ENCODE measurements around the gene OR52M1.

Gene OR52M1

DNA sequence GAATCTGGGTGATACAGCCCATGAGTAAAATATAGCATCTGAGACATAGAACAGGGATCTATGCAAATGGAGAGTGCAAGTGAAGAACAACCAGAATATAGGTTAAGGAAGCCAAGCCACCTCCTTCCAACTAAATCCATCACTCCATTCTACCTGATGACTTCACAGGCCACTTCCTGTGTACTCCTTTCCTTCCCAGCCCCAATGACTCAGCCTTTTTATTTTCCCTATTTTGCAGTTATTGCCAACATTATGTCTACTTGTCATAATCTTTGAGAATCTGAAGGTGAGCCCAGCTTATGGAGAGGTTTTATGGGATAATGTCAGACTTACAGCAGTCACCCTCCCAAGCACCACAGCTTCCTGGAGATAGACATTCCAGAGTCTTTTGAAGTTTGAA, 1.4 kb upstream of the OR52M1 start:
- DNase-seq (no peak), ATAC-seq (no peak)
- Mint-ChIP-seq H3K27me3 (peaks cover 2% of the 10 kb centered on the region), H3K4me1 (no peaks in the 10 kb centered on the region), H3K36me3 (ENCODE audit: low read depth) (no peaks in the 10 kb centered on the region), H3K27ac (no peak overlapping the region), H3K4me3 (no peak overlapping the region), H3K9me3 (no peaks in the 10 kb centered on the region)

DNA sequence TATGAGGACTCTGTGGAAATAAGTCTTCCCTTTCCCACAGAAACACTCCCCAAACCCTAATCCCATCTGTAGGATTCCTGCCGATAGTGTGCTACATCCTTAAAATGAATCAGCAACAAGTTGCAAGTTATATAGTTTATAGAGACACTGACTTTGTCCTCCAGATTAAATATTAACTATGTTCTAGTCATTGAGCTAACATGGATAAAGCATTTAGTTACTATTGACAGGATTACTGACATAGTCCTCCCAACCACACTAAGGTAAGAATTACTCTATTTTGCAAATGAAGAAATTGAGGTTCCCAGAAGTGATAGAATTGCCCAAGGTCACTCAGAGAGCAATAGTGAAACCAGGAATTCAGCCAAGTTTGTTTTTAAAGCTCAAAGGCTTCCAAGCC, 1.9 kb downstream of the OR52M1 start:
- Mint-ChIP-seq H3K9me3 (no peaks in the 10 kb centered on the region), H3K4me1 (no peaks in the 10 kb centered on the region), H3K27ac (no peak overlapping the region), H3K27me3 (peaks cover 4% of the 10 kb centered on the region), H3K4me3 (no peak overlapping the region), H3K36me3 (ENCODE audit: low read depth) (no peaks in the 10 kb centered on the region)
- DNase-seq: no peak
- ATAC-seq: no peak

DNA sequence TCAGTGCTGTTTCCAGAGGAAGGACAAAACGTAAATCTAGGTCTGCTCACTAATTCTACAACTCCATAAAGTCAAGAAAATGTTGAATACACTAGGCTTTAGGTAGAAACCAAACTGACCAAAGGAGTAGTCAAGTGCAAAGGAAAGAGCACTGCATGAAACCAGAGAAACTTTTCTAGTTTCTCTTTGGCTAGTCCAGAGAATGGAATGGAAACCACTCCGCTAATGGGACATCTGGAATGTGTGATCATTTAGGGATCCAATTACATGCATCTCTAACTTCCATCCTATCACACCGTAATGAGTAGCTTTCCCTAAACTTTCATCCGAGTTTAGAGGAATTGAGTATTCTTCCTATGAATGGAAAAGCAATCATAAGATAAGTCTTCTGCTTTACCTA, 2.4 kb downstream of the OR52M1 start:
- ATAC-seq: no peak
- peaks cover 4% of the 10 kb centered on the region for H3K27me3 Mint-ChIP-seq
- no peaks in the 10 kb centered on the region for H3K4me1 Mint-ChIP-seq
- no peaks in the 10 kb centered on the region for H3K36me3 Mint-ChIP-seq (ENCODE audit: low read depth)
- H3K27ac Mint-ChIP-seq: no peak overlapping the region
- no peaks in the 10 kb centered on the region for H3K9me3 Mint-ChIP-seq
- no peak overlapping the region for H3K4me3 Mint-ChIP-seq
- DNase-seq: no peak

DNA sequence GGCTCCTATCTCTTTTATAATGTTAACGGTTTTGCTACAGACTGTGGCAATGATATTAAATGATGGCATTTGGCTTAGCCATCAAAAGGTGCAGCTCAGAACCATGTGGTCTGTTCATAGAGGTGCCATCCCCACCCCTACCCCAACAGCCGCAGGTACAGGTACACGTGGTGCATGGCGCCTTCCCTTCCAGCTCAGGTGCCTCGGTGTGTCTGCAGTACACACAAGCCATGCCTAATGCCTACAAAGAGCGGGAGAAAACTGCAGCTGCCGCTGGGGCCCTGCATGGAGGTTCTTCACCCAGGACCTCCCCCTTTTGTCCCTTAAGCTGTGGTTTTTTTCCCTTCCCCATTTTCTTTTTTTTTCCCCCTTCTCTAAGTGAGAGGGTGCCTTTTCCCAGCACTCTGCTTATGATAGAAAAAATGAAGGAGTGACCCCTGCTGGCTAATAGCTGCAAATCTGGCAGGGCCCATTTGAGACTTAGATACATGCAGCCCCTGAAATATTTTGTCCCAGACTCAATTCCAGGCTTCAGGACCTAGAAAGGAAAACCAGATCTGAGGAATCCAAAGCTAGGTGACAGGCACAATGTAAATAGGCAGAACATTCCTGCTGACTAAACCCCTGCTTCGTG, 6.5 kb downstream of the OR52M1 start:
- H3K27me3 Mint-ChIP-seq: peaks cover 6% of the 10 kb centered on the region
- no peak overlapping the region for H3K27ac Mint-ChIP-seq
- H3K9me3 Mint-ChIP-seq: no peaks in the 10 kb centered on the region
- no peaks in the 10 kb centered on the region for H3K36me3 Mint-ChIP-seq (ENCODE audit: low read depth)
- ATAC-seq (no peak), DNase-seq (no peak)
- no peak overlapping the region for H3K4me3 Mint-ChIP-seq
- H3K4me1 Mint-ChIP-seq: no peaks in the 10 kb centered on the region

DNA sequence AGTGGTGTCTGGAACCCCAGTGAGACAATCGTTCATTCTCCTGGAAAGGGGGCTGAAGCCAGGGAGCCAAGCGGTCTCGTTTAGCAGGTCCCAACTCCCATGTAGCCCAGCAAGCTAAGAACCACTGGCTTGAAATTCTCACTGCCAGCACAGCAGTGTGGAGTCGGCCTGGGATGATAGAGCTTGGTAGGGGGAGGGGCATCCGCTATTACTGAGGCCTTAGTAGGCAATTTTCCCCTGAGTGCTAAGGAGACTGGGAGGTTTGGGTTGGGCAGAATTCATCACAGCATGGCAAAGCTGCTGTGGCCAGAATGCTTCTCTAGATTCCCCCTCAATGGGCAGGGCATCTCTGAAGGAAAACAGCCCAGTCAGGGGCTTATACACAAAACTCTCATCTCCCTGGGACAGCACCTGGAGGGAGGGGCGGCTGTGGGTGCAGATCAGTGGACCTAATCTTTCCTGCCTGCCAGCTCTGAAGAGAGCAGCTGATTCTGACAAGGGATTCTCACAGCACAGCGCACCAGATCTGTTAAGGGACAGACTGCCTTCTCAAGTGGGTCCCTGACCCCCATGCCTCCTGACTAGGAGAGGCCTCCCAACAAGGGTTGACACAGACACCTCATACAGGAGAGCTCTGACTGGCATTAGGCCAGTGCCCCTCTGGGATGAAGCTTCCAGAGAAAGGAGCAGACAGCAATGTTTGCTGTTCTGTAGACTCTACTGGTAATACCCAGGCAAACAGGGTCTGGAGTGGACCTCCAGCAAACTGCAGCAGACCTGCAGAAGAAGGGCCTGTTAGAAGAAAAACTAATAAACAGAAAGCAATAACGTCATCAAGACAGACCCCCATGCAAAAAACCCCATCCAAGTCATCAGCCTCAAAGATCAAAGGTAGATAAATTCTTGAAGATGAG, 14.8 kb downstream of the OR52M1 start:
- DNase-seq (no peak), ATAC-seq (no peak)
- H3K9me3 Mint-ChIP-seq: peaks cover 9% of the 10 kb centered on the region
- H3K27me3 Mint-ChIP-seq: peaks cover 12% of the 10 kb centered on the region
- no peak overlapping the region for H3K4me3 Mint-ChIP-seq
- no peak overlapping the region for H3K27ac Mint-ChIP-seq
- H3K4me1 Mint-ChIP-seq: no peaks in the 10 kb centered on the region
- no peaks in the 10 kb centered on the region for H3K36me3 Mint-ChIP-seq (ENCODE audit: low read depth)

DNA sequence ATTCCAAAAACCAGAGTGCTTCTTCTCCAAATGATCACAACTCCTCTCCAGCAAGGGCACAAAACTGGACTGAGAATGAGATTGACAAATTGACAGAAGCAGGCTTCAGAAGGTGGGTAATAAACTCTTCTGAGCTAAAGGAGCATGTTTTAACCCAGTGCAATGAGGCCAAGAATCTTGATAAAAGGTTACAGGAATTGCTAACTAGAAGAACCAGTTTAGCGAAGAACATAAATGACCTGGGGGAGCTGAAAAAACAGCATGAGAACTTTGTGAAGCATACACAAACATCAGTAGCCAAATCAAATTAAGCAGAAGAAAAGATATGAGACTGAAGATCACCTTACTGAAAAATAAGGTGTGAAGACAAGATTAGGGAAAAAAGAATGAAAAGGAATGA, 15.5 kb downstream of the OR52M1 start:
- Mint-ChIP-seq H3K27ac (no peak overlapping the region), H3K4me3 (no peak overlapping the region), H3K9me3 (peaks cover 9% of the 10 kb centered on the region), H3K4me1 (no peaks in the 10 kb centered on the region), H3K27me3 (peaks cover 12% of the 10 kb centered on the region), H3K36me3 (ENCODE audit: low read depth) (no peaks in the 10 kb centered on the region)
- ATAC-seq (no peak), DNase-seq (no peak)

DNA sequence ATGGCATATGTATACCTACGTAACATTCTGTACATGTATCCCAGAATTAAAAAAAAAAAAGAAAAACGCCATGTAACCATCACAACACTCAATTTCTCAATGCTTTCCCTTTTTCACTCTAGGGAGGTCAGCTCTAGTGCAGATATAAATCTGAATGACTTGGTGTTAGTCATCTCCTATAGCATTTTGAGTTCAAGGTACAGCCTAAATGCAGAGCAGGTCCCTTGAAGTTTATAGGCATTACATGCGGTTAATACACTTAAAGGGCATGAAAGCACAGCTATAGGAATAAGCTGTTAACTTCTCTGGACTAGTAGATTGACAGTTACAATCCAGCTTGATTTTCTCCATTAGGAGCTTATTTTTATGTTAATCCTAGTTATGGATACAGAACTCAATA, 20.4 kb downstream of the OR52M1 start:
- no peak for ATAC-seq
- Mint-ChIP-seq H3K27ac (no peak overlapping the region), H3K4me1 (no peaks in the 10 kb centered on the region), H3K9me3 (peaks cover 9% of the 10 kb centered on the region), H3K4me3 (no peak overlapping the region), H3K27me3 (peaks cover 9% of the 10 kb centered on the region), H3K36me3 (ENCODE audit: low read depth) (no peaks in the 10 kb centered on the region)
- DNase-seq: no peak

DNA sequence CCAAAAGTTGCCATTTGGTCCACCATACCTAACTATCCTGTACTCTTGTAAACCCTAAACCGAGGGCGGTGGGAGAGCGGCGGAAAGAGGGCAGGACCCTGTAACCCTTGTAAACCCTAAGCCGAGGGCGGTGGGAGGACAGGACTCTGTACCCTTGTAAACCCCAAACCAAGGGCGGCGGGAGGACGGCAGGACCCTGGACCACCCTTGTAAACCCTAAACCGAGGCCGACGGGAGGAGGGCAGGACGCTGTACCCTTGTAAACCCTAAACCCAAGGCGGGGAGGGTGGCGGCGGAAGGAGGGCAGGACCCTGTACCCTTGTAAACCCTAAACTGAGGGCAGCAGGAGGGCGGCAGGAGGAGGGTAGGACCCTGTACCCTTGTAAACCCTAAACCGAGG, 24.1 kb downstream of the OR52M1 start:
- Mint-ChIP-seq H3K9me3 (peaks cover 5% of the 10 kb centered on the region), H3K27me3 (peaks cover 2% of the 10 kb centered on the region), H3K4me1 (no peaks in the 10 kb centered on the region), H3K4me3 (no peak overlapping the region), H3K27ac (no peak overlapping the region), H3K36me3 (ENCODE audit: low read depth) (no peaks in the 10 kb centered on the region)
- DNase-seq (no peak), ATAC-seq (no peak)

DNA sequence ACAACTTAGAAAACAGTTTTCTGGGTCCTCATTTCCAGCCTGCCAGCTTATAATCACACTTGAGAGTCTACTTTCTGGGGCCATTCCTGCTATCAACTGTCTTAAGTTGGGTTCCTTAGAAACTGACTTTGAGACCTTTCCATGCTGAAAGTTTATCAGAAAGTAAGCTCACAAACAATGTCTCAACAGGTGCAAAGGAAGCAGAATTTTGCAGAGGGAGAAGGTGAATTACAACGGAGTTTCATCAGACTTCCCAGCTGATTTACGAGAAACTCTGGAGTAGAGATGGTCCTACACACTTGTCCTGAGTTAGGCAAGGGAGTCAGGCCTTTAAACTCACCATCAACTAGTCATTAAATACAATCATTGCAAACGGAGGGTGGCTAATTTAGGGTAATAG, 31.9 kb downstream of the OR52M1 start:
- H3K9me3 Mint-ChIP-seq: no peaks in the 10 kb centered on the region
- H3K4me3 Mint-ChIP-seq: no peak overlapping the region
- no peaks in the 10 kb centered on the region for H3K36me3 Mint-ChIP-seq (ENCODE audit: low read depth)
- no peak for ATAC-seq
- DNase-seq: no peak
- peaks cover 19% of the 10 kb centered on the region for H3K27me3 Mint-ChIP-seq
- no peak overlapping the region for H3K27ac Mint-ChIP-seq
- peaks cover 4% of the 10 kb centered on the region for H3K4me1 Mint-ChIP-seq

DNA sequence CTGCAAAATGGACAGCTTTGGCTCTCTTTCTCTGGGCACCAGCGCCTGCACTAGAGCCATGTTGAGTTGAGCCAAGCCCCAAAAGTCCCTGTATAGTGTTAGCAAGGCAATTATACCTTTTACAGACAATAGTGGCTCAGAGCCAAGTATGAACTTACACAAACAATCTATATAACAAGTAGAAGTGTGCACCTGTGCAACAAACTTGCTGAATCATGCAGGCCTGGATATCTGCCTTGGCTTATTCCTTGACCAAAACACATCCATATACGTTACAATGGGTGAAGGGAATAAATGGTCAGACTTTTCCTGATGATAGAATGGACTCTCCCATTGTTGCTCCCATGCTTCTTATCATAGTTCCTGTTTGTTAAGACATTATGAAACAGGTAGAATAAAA, 32.8 kb downstream of the OR52M1 start:
- Mint-ChIP-seq H3K9me3 (no peaks in the 10 kb centered on the region), H3K27ac (no peak overlapping the region), H3K27me3 (peaks cover 22% of the 10 kb centered on the region), H3K36me3 (ENCODE audit: low read depth) (no peaks in the 10 kb centered on the region), H3K4me1 (peaks cover 4% of the 10 kb centered on the region), H3K4me3 (no peak overlapping the region)
- ATAC-seq (no peak), DNase-seq (no peak)

DNA sequence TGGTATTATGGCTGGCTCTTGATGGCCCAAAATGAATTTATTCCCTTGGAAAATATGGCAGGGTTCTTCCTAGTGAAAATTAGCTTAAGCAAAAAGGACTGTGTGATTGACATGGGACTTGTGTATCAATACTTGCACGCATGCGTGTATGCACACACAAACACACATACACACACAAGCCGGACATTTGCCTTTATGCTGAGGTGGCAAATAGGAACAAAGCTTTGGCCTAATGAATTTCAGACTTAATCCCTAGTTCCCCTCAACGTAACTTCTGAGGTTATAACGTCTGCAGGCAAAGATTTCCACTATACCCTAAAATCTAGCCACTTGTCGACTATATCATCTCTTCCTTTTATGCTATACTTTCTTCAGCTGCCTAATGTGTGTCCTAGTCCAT, 33.6 kb downstream of the OR52M1 start:
- ATAC-seq (no peak), DNase-seq (no peak)
- H3K9me3 Mint-ChIP-seq: no peaks in the 10 kb centered on the region
- no peaks in the 10 kb centered on the region for H3K36me3 Mint-ChIP-seq (ENCODE audit: low read depth)
- H3K4me1 Mint-ChIP-seq: peaks cover 4% of the 10 kb centered on the region
- no peak overlapping the region for H3K4me3 Mint-ChIP-seq
- peaks cover 23% of the 10 kb centered on the region for H3K27me3 Mint-ChIP-seq
- no peak overlapping the region for H3K27ac Mint-ChIP-seq

DNA sequence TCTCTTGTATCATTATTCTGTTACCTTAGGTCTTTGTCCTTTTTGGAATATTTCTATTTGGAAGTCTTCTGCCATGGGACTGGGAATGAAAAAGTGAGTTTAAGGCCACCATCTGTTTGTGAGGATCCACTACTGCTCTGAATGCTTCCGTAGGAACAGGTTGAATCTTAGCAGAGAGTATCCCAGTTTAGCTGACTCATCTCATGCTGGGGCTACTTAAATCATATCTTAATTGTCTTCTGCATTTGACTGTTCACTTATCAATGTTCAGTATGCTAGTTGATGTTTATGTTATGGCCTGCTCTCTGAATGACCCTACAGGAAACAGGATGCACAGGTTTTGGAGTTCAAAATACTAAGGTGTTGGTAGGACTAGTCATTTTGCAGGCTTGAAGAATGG, 35.1 kb downstream of the OR52M1 start:
- Mint-ChIP-seq H3K27me3 (peaks cover 20% of the 10 kb centered on the region), H3K9me3 (no peaks in the 10 kb centered on the region), H3K27ac (no peak overlapping the region), H3K36me3 (ENCODE audit: low read depth) (no peaks in the 10 kb centered on the region), H3K4me1 (peaks cover 4% of the 10 kb centered on the region), H3K4me3 (no peak overlapping the region)
- no peak for DNase-seq
- ATAC-seq: no peak

DNA sequence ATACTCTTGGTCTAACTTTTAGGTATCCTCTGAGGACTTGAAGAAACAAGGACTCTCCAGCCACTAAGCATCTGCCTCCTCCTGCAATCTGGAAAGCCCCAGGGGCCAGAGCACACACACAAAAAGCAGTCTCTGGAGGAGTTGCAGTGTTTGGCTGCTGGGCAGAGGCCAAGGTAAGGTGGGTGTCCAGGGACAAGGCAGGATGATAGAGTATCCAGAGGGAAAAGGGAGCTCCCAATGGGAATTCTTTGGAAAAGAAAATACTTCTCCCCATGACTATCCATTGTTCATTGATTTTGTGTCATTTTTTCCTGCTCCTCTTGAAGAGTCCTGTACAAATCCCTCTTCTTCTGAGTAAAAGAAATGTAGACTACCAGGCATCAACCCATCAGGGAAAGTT, 36.5 kb downstream of the OR52M1 start, which contains the start of gene OR52I2:
TSS of gene OR52I2 (plus strand) at position 301 of the 400 bp plus-strand sequence.
- DNase-seq (no peak), ATAC-seq (no peak)
- H3K27ac Mint-ChIP-seq: no peak within 1 kb of the TSS
- peaks cover 13% of the 10 kb centered on the region for H3K27me3 Mint-ChIP-seq
- no peaks in the 10 kb centered on the region for H3K4me1 Mint-ChIP-seq
- no peak within 1 kb of the TSS for H3K4me3 Mint-ChIP-seq
- no peaks in the 10 kb centered on the region for H3K9me3 Mint-ChIP-seq
- no peaks in the 10 kb centered on the region for H3K36me3 Mint-ChIP-seq (ENCODE audit: low read depth)

DNA sequence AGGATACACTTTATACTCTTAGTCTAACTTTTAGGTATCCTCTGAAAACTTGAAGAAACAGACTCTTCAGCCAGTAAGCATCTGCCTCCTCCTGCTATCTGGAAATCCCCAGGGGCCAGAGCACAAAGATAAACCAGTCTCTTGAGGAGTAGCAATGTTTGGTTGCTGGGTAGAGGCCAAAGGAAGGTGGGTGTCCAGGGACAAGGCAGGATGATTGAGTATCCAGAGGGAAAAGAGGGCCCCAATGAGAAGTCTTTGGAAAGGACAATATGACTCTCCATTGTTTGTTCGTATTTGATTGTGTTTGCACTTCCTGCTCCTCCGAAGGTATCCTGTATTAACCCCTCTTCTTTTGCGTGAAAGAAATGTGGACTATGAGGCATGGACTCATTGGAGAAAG, 44.0 kb downstream of the OR52M1 start:
- DNase-seq (no peak), ATAC-seq (no peak)
- no peak overlapping the region for H3K27ac Mint-ChIP-seq
- H3K27me3 Mint-ChIP-seq: peaks cover 4% of the 10 kb centered on the region
- H3K4me3 Mint-ChIP-seq: no peak overlapping the region
- no peaks in the 10 kb centered on the region for H3K36me3 Mint-ChIP-seq (ENCODE audit: low read depth)
- peaks cover 2% of the 10 kb centered on the region for H3K4me1 Mint-ChIP-seq
- H3K9me3 Mint-ChIP-seq: no peaks in the 10 kb centered on the region

DNA sequence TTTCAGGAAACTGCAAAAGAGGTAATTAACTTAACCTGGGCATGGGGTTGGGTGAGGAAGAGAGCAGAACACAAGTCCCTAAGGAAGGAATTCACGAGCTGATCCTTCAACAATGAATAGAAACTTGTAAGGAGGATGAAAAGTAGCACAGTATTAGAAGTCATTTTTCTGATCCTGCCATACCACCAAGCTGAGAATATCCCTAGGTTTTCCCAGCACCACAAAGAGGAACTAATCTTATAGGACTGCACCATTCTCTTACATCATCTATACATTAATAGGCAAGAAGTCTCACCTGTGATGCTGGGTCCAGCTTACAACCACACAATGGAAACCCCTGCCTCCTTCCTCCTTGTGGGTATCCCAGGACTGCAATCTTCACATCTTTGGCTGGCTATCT, 48.7 kb downstream of the OR52M1 start, which contains the start of gene OR52I1:
TSS of gene OR52I1 (plus strand) at position 301 of the 400 bp plus-strand sequence. CDS start at position 301, 0 bp downstream.
- ATAC-seq (no peak), DNase-seq (no peak)
- H3K4me3 Mint-ChIP-seq: no peak within 1 kb of the TSS
- peaks cover 8% of the 10 kb centered on the region for H3K36me3 Mint-ChIP-seq (ENCODE audit: low read depth)
- no peaks in the 10 kb centered on the region for H3K27me3 Mint-ChIP-seq
- H3K4me1 Mint-ChIP-seq: no peaks in the 10 kb centered on the region
- no peaks in the 10 kb centered on the region for H3K9me3 Mint-ChIP-seq
- no peak within 1 kb of the TSS for H3K27ac Mint-ChIP-seq
